Loucy (cell line): Measurements from ENCODE around the gene ANGPTL8.

ENCODE experiments used
- EZH2phosphoT487 ChIP-seq: fragments of 200-600 bp; IDR thresholded peaks from 2 replicates; pipeline ENCODE4 v1.6.1; 2018; ENCODE audit warnings: antibody characterized with exemption, mild to moderate bottlenecking, moderate library complexity, borderline replicate concordance
- TF ChIP-seq, protein P1 (sequence below): fragments of 200-600 bp; sonication (generic); conservative IDR thresholded peaks from 2 replicates; pipeline ENCODE4 v1.5.1; 2014; ENCODE audit warnings: mild to moderate bottlenecking, antibody characterized with exemption, low read length

DNA sequence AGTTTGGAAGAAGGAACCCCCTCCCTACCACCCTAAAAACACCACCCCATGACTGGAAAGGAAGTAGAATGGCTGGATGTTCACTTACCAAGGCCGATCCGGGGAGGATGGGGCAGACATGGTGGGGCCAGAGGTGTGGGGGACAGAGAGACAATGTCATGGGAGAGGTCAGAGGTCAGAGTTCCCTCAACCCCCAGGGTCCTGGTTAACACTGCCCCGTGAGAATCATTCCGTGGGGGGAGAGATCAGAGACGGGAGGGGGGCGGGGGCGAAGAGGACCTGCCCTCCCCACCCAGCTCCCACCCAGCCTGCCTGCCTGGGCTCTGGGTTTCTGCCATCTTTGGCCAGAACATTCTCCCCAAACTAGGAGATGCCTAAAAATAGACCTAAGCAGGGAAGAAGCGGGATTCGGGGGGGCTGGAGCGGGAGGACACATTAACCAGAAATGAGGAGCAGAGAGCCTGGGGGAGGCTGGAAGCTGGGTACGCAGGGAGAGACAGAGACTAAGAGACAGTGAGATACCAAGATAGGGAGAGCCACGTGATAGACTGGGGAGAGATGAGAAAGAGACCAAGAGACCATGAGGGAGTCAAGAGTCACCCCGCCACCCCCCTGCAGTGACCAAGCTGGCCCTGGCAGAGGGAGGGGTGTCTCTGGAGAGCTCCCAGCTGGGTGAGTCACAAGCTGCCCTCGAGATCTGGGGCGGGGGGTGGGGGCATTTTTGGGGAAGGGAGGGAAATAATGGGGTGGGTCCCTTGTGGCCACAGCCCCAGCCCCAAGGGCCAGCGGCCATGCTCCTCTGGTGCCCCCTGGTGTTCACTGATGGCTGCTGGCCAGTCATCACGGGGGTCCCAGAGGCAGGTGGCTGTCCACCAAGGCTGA, 36.0 kb upstream of the ANGPTL8 start:
- TF ChIP-seq, protein P1, sequence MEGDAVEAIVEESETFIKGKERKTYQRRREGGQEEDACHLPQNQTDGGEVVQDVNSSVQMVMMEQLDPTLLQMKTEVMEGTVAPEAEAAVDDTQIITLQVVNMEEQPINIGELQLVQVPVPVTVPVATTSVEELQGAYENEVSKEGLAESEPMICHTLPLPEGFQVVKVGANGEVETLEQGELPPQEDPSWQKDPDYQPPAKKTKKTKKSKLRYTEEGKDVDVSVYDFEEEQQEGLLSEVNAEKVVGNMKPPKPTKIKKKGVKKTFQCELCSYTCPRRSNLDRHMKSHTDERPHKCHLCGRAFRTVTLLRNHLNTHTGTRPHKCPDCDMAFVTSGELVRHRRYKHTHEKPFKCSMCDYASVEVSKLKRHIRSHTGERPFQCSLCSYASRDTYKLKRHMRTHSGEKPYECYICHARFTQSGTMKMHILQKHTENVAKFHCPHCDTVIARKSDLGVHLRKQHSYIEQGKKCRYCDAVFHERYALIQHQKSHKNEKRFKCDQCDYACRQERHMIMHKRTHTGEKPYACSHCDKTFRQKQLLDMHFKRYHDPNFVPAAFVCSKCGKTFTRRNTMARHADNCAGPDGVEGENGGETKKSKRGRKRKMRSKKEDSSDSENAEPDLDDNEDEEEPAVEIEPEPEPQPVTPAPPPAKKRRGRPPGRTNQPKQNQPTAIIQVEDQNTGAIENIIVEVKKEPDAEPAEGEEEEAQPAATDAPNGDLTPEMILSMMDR: peak; percentile 79
- no peak for TF ChIP-seq EZH2phosphoT487
